ENCODE data around the gene GIGYF2. TPM values are rescaled to one million over a fixed set of nuclear protein-coding genes. Genes with fewer than 3 reads are reported as not detected.

GIGYF2 gene
- total and polyA plus RNA-seq, 4 donors = 10.6 to 50.5 (median 26.7) TPM

DNA sequence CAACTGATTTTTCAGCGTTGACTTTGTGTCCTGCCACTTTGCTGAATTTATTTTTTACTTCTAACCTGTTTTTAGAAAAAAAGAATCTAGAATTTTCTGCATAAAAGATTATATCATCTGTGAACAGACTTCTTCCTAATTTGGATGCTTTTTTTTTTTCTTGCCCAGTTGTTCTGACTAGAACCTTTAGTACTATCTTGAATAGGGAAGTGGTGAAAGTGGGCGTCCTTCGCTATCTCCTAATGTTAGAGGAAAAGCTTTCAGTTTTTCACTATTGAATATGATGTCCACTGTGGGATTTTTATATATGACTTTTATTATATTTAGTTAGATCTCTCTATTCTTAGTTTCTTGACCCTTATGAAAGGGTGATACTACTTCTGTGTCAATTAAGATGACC lies 105.0 kb downstream of the GIGYF2 start:
- Histone ChIP-seq H3K27ac (ENCODE audit: low read depth in 1 of 2, low read length in 2 of 2) (no peak overlapping the region), H3K9me3 (ENCODE audit: control insufficient read depth in 4 of 4, low read length in 3 of 4) (no peaks in the 10 kb centered on the region), H3K36me3 (ENCODE audit: control insufficient read depth in 4 of 4, insufficient read depth in 3 of 4, low read depth in 1 of 4, low read length in 3 of 4) (peaks cover 8 to 16% (median 10%) of the 10 kb centered on the region in 4 donors), H3K9ac (ENCODE audit: low read depth in 1 of 2, low read length in 2 of 2) (no peak overlapping the region), H3K27me3 (ENCODE audit: control insufficient read depth in 4 of 4, insufficient read depth in 4 of 4, low read length in 3 of 4) (no peaks in the 10 kb centered on the region), H3K4me3 (ENCODE audit: low read depth in 1 of 3, low read length in 3 of 3) (no peak overlapping the region), H3K4me1 (ENCODE audit: control insufficient read depth in 4 of 4, insufficient read depth in 4 of 4, low read length in 3 of 4) (peaks cover 0 to 1% (median 0%) of the 10 kb centered on the region in 4 donors)
- TF ChIP-seq GABPA (IDR thresholded peaks at IDR 0.05 in 1 of 2, conservative IDR thresholded peaks at IDR 0.05 in 1 of 2) (no peak), ZBTB33 (IDR thresholded peaks at IDR 0.05) (no peak), TAF1 (conservative IDR thresholded peaks at IDR 0.05) (no peak), FOXA1 (IDR thresholded peaks at IDR 0.05) (no peak), FOXA2 (IDR thresholded peaks at IDR 0.05) (no peak), RXRA (IDR thresholded peaks at IDR 0.05) (no peak), HNF4A (conservative IDR thresholded peaks at IDR 0.05) (no peak), HNF4G (IDR thresholded peaks at IDR 0.05) (no peak), NR2F2 (IDR thresholded peaks at IDR 0.05) (no peak), JUND (IDR thresholded peaks at IDR 0.05) (no peak)
- TF ChIP-seq, protein P1, sequence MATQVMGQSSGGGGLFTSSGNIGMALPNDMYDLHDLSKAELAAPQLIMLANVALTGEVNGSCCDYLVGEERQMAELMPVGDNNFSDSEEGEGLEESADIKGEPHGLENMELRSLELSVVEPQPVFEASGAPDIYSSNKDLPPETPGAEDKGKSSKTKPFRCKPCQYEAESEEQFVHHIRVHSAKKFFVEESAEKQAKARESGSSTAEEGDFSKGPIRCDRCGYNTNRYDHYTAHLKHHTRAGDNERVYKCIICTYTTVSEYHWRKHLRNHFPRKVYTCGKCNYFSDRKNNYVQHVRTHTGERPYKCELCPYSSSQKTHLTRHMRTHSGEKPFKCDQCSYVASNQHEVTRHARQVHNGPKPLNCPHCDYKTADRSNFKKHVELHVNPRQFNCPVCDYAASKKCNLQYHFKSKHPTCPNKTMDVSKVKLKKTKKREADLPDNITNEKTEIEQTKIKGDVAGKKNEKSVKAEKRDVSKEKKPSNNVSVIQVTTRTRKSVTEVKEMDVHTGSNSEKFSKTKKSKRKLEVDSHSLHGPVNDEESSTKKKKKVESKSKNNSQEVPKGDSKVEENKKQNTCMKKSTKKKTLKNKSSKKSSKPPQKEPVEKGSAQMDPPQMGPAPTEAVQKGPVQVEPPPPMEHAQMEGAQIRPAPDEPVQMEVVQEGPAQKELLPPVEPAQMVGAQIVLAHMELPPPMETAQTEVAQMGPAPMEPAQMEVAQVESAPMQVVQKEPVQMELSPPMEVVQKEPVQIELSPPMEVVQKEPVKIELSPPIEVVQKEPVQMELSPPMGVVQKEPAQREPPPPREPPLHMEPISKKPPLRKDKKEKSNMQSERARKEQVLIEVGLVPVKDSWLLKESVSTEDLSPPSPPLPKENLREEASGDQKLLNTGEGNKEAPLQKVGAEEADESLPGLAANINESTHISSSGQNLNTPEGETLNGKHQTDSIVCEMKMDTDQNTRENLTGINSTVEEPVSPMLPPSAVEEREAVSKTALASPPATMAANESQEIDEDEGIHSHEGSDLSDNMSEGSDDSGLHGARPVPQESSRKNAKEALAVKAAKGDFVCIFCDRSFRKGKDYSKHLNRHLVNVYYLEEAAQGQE (IDR thresholded peaks at IDR 0.05) = no peak
- TF ChIP-seq, protein P2, sequence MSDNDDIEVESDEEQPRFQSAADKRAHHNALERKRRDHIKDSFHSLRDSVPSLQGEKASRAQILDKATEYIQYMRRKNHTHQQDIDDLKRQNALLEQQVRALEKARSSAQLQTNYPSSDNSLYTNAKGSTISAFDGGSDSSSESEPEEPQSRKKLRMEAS (IDR thresholded peaks at IDR 0.05) = no peak
- WGBS = 94% methylated on average over 3 of the region's 3 CpGs
- no peak for DNase-seq (ENCODE audit: low spot score)

GRCh38 chr2:232809349-232810124 lies 112.4 kb downstream of the GIGYF2 start:
- no peaks in the 10 kb centered on the region for H3K9me3 ChIP-seq (ENCODE audit: control insufficient read depth in 4 of 4, low read length in 3 of 4)
- no peaks in the 10 kb centered on the region for H3K27me3 ChIP-seq (ENCODE audit: control insufficient read depth in 4 of 4, insufficient read depth in 4 of 4, low read length in 3 of 4)
- TF ChIP-seq YY1 (IDR thresholded peaks at IDR 0.05) (no peak), HNF4G (IDR thresholded peaks at IDR 0.05) (no peak), RXRA (IDR thresholded peaks at IDR 0.05) (no peak), NR2F2 (IDR thresholded peaks at IDR 0.05) (no peak), RAD21 (IDR thresholded peaks at IDR 0.05) (no peak), FOXA2 (IDR thresholded peaks at IDR 0.05) (no peak), EGR1 (IDR thresholded peaks at IDR 0.05; ENCODE audit: low read depth in 2 of 2) (no peak), JUND (IDR thresholded peaks at IDR 0.05) (no peak), HNF4A (conservative IDR thresholded peaks at IDR 0.05) (no peak), ATF3 (IDR thresholded peaks at IDR 0.05) (no peak), ZBTB33 (IDR thresholded peaks at IDR 0.05) (no peak), GABPA (IDR thresholded peaks at IDR 0.05 in 1 of 2, conservative IDR thresholded peaks at IDR 0.05 in 1 of 2) (no peak)
- TF ChIP-seq, protein P3, sequence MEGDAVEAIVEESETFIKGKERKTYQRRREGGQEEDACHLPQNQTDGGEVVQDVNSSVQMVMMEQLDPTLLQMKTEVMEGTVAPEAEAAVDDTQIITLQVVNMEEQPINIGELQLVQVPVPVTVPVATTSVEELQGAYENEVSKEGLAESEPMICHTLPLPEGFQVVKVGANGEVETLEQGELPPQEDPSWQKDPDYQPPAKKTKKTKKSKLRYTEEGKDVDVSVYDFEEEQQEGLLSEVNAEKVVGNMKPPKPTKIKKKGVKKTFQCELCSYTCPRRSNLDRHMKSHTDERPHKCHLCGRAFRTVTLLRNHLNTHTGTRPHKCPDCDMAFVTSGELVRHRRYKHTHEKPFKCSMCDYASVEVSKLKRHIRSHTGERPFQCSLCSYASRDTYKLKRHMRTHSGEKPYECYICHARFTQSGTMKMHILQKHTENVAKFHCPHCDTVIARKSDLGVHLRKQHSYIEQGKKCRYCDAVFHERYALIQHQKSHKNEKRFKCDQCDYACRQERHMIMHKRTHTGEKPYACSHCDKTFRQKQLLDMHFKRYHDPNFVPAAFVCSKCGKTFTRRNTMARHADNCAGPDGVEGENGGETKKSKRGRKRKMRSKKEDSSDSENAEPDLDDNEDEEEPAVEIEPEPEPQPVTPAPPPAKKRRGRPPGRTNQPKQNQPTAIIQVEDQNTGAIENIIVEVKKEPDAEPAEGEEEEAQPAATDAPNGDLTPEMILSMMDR (IDR thresholded peaks at IDR 0.05; ENCODE audit: low read depth, low read length, missing input control) = no peak
- no peak overlapping the region for H3K9ac ChIP-seq (ENCODE audit: low read depth in 1 of 2, low read length in 2 of 2)
- 92% methylated on average over 5 of the region's 5 CpGs for WGBS
- no peak overlapping the region for H3K4me3 ChIP-seq (ENCODE audit: low read depth in 1 of 3, low read length in 3 of 3)
- no peak for DNase-seq (ENCODE audit: low spot score)
- no peaks in the 10 kb centered on the region for H3K4me1 ChIP-seq (ENCODE audit: control insufficient read depth in 4 of 4, insufficient read depth in 4 of 4, low read length in 3 of 4)
- no peak overlapping the region for H3K27ac ChIP-seq (ENCODE audit: low read depth in 1 of 2, low read length in 2 of 2)
- H3K36me3 ChIP-seq (ENCODE audit: control insufficient read depth in 4 of 4, insufficient read depth in 3 of 4, low read depth in 1 of 4, low read length in 3 of 4) = peaks cover 11 to 55% (median 52%) of the 10 kb centered on the region in 4 donors
